Endothelial cell (in vitro differentiated cells): Measurements from ENCODE around the gene LGALS12. TPM values are rescaled to one million over a fixed set of nuclear protein-coding genes. Genes with fewer than 3 reads are reported as not detected.

Experiments
- DNase-seq: peaks from one replicate; pipeline ENCODE4 v3.0.0; 2021; ENCODE audit warnings: low spot score
- H3K27ac Mint-ChIP-seq: one replicate; pipeline ENCODE4 v1.8.0; 2021; ENCODE audit warnings: mixed read lengths, inconsistent platforms; ENCODE audit not compliant: unreplicated experiment
- H3K27me3 Mint-ChIP-seq: one replicate; pipeline ENCODE4 v1.8.0; 2021; ENCODE audit warnings: mild to moderate bottlenecking, moderate library complexity, mixed read lengths, inconsistent platforms; ENCODE audit not compliant: unreplicated experiment
- H3K36me3 Mint-ChIP-seq: one replicate; pipeline ENCODE4 v1.8.0; 2021; ENCODE audit warnings: mild to moderate bottlenecking, low read depth, mixed read lengths, inconsistent platforms; ENCODE audit not compliant: unreplicated experiment
- H3K4me1 Mint-ChIP-seq: one replicate; pipeline ENCODE4 v1.8.0; 2021; ENCODE audit warnings: mild to moderate bottlenecking, mixed read lengths, inconsistent platforms; ENCODE audit not compliant: unreplicated experiment
- H3K4me3 Mint-ChIP-seq: one replicate; pipeline ENCODE4 v1.8.0; 2021; ENCODE audit warnings: mild to moderate bottlenecking, mixed read lengths, inconsistent platforms; ENCODE audit not compliant: unreplicated experiment
- H3K9me3 Mint-ChIP-seq: one replicate; pipeline ENCODE4 v1.8.0; 2021; ENCODE audit warnings: mixed read lengths, inconsistent platforms; ENCODE audit not compliant: unreplicated experiment
- long read RNA-seq: library from polyadenylated mRNA; unstranded; transcript quantifications from one replicate; pipeline ENCODE4 v2.0.0, GENCODE V29; 2020; ENCODE audit not compliant: unreplicated experiment
- total RNA-seq: library from RNA; stranded (reverse); fragmentation: NEBNext Ultra II Directional; extraction: Animal tissue kit (Norgen Biotek cat#: 25700); gene quantifications from one replicate; pipeline ENCODE4 v1.2.1, GENCODE V29; 2021; ENCODE audit not compliant: unreplicated experiment
- TF ChIP-seq, protein P1 (sequence below): fragments of 200-600 bp; sonication (generic); IDR thresholded peaks from one replicate; pipeline ENCODE4 v1.5.0; 2021; ENCODE audit warnings: antibody characterized with exemption; ENCODE audit not compliant: unreplicated experiment

Gene LGALS12, protein sequence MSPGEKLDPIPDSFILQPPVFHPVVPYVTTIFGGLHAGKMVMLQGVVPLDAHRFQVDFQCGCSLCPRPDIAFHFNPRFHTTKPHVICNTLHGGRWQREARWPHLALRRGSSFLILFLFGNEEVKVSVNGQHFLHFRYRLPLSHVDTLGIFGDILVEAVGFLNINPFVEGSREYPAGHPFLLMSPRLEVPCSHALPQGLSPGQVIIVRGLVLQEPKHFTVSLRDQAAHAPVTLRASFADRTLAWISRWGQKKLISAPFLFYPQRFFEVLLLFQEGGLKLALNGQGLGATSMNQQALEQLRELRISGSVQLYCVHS
- total RNA-seq: 0.67 TPM
- long read RNA-seq, partial matches to known transcripts: 0 of 1 reads
- long read RNA-seq, other reads (novel, unspliced or antisense): 1 of 1 reads

DNA sequence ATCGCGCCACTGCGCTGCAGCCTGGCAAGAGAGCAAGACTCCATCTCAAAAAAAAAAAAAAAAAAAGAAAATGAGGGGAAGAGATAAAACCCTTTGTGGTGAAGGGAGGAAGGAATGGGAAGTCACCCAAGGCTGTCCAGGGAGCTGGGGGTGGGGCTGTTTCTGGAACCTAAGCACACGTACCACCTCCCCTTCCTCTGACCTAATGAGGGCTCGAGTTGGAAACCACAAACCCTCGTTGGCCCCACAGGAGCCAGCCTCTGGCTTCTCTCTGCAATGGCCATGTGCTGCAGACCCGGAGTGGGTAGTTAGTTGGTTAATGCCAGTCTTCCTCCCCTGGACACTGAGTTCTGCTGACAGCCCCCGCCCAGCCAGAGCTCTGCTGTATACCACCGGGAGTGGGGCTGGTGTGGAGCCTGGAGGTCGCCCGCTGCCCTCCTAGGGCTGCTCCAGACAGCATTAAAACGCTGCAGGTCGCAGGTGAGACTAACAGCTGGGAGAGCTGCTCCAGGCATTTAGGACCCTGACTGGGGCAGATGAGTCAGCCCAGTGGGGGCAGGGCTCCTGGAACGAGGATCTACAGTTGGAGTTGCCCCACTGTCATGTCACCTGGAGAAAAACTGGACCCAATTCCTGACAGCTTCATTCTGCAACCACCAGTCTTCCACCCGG, at the start of gene LGALS12:
Gene LGALS12 (plus strand): TSS at position 228 of the 672 bp plus-strand sequence. CDS start 375 bp downstream, at position 603.
- Mint-ChIP-seq H3K4me3 (no peak within 1 kb of the TSS), H3K36me3 (peaks cover 4% of the 10 kb centered on the region), H3K27ac (no peak within 1 kb of the TSS), H3K9me3 (no peaks in the 10 kb centered on the region), H3K4me1 (peaks cover 27% of the 10 kb centered on the region), H3K27me3 (peaks cover 7% of the 10 kb centered on the region)
- no peak for DNase-seq
- TF ChIP-seq, protein P1, sequence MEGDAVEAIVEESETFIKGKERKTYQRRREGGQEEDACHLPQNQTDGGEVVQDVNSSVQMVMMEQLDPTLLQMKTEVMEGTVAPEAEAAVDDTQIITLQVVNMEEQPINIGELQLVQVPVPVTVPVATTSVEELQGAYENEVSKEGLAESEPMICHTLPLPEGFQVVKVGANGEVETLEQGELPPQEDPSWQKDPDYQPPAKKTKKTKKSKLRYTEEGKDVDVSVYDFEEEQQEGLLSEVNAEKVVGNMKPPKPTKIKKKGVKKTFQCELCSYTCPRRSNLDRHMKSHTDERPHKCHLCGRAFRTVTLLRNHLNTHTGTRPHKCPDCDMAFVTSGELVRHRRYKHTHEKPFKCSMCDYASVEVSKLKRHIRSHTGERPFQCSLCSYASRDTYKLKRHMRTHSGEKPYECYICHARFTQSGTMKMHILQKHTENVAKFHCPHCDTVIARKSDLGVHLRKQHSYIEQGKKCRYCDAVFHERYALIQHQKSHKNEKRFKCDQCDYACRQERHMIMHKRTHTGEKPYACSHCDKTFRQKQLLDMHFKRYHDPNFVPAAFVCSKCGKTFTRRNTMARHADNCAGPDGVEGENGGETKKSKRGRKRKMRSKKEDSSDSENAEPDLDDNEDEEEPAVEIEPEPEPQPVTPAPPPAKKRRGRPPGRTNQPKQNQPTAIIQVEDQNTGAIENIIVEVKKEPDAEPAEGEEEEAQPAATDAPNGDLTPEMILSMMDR: no peak

DNA sequence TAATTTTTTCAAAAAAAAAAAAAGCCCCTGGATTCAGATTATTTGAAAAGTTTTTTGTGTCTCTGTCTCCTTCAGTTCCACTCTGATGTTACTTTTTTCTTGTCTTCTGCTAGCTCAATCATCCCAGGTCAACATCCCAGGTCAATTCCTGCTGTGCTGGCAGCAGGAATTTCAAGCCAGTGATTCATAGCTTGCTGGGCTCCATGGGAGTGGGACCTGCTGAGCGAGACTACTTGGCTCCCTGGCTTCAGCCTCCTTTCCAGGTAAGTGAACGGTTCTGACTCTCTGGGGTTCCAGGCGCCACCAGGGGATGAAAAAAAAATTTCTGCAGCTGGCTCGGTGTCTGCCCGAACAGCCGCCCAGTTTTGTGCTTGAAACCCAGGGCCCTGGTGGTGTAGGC, 46.3 kb upstream of the LGALS12 start:
- Mint-ChIP-seq H3K4me1 (no peaks in the 10 kb centered on the region), H3K4me3 (no peak overlapping the region), H3K27ac (no peak overlapping the region), H3K27me3 (no peaks in the 10 kb centered on the region), H3K36me3 (no peaks in the 10 kb centered on the region), H3K9me3 (no peaks in the 10 kb centered on the region)
- TF ChIP-seq, protein P1: no peak
- no peak for DNase-seq

DNA sequence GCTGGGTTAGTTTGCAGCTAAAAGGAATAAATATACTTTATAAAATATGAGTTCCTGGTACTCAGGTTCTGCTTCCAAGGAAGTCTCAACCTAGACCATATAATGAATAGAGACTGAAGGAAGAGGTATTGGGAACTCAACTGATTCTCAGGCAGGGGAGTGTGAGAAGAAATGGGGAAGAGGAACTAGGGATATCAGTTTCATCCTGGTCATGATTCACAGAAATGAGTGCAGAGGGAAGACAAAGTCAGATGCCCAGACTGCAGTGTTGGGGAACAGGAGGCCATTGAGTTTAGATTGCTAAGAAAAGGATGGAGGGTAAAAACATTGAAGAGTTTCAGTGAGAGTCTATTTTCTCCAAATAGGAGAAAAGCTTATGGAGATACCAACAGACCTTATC, 43.7 kb upstream of the LGALS12 start:
- TF ChIP-seq, protein P1: no peak
- H3K4me1 Mint-ChIP-seq: no peaks in the 10 kb centered on the region
- H3K4me3 Mint-ChIP-seq: no peak overlapping the region
- peaks cover 2% of the 10 kb centered on the region for H3K27me3 Mint-ChIP-seq
- no peaks in the 10 kb centered on the region for H3K36me3 Mint-ChIP-seq
- DNase-seq: no peak
- H3K9me3 Mint-ChIP-seq: no peaks in the 10 kb centered on the region
- no peak overlapping the region for H3K27ac Mint-ChIP-seq

DNA sequence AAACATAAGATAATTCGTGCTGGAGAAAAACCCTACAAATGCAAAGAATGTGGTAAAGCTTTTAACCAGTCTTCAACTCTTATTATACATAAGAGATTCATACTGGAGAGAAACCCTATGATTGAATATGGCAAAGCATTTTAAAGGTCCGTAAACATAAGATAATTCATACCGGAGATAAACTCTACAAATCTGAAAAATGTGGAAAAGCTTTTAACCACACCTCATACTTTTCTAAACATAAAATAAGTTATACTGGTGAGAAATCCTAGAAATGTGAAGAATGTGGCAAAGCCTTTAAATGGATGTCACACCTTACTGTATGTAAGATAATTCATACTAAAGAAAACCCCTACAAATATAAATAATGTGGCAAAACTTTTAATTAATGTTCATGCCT, 35.6 kb upstream of the LGALS12 start:
- TF ChIP-seq, protein P1: no peak
- Mint-ChIP-seq H3K4me1 (no peaks in the 10 kb centered on the region), H3K9me3 (no peaks in the 10 kb centered on the region), H3K36me3 (no peaks in the 10 kb centered on the region), H3K27ac (no peak overlapping the region), H3K27me3 (peaks cover 1% of the 10 kb centered on the region), H3K4me3 (no peak overlapping the region)
- DNase-seq: no peak

DNA sequence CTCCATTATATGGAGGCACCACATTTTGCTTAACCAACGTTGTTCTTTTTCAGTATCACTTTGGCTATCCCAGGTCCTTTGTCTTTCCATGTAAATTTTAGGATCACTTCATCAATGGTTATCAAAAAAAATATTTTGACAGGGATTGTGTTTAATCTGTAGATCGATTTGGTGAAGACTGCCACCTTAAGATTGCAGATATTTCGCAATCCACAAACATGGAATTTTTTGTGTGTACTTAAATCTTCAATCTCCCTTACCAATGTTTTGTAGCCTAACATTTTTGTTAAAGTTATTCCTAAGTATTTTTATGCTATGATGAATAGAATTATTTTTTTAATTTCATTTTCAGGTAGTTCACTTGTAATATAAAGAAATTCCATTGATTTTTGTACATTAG, 33.5 kb upstream of the LGALS12 start:
- no peak overlapping the region for H3K4me3 Mint-ChIP-seq
- H3K4me1 Mint-ChIP-seq: no peaks in the 10 kb centered on the region
- H3K27ac Mint-ChIP-seq: no peak overlapping the region
- H3K27me3 Mint-ChIP-seq: peaks cover 1% of the 10 kb centered on the region
- peaks cover 8% of the 10 kb centered on the region for H3K36me3 Mint-ChIP-seq
- DNase-seq: no peak
- TF ChIP-seq, protein P1: no peak
- H3K9me3 Mint-ChIP-seq: peaks cover 4% of the 10 kb centered on the region
